KMS-11 (cell line): ENCODE results near the gene COL15A1.
"Not testable (repeated sequence)": the region's sequence is repeated elsewhere in the genome, so short reads cannot be mapped to it uniquely, and the experiment has no call there.

Source experiments
- H2AFZ ChIP-seq: fragments of 200-600 bp; sonication (generic); 2 replicates; pipeline ENCODE4 v1.6.1; 2016; ENCODE audit warnings: antibody characterized with exemption, mixed run types, low read depth
- H3K27ac ChIP-seq: fragments of 200-600 bp; sonication (generic); 2 replicates; pipeline ENCODE4 v1.6.1; 2016; ENCODE audit warnings: mild to moderate bottlenecking, mixed run types
- H3K27me3 ChIP-seq: fragments of 200-600 bp; sonication (generic); 2 replicates; pipeline ENCODE4 v1.6.1; 2017; ENCODE audit warnings: mild to moderate bottlenecking, low read depth, mixed run types, moderate library complexity; ENCODE audit not compliant: insufficient read depth
- H3K36me3 ChIP-seq: fragments of 200-600 bp; sonication (generic); 2 replicates; pipeline ENCODE4 v1.6.1; 2017; ENCODE audit warnings: mild to moderate bottlenecking, mixed run types; ENCODE audit not compliant: insufficient read depth
- H3K4me1 ChIP-seq: fragments of 200-600 bp; sonication (generic); 2 replicates; pipeline ENCODE4 v1.6.1; 2016; ENCODE audit warnings: mild to moderate bottlenecking, low read depth, mixed run types; ENCODE audit not compliant: poor library complexity, severe bottlenecking
- H3K4me2 ChIP-seq: fragments of 200-600 bp; sonication (generic); 2 replicates; pipeline ENCODE4 v1.7.0; 2016; ENCODE audit warnings: mild to moderate bottlenecking, mixed run types
- H3K4me3 ChIP-seq: fragments of 200-600 bp; sonication (generic); IDR thresholded peaks from 2 replicates; pipeline ENCODE4 v1.6.1; 2017; ENCODE audit warnings: low read depth, low read length, mixed read lengths; ENCODE audit not compliant: insufficient read depth
- H3K79me2 ChIP-seq: fragments of 200-600 bp; sonication (generic); 2 replicates; pipeline ENCODE4 v1.6.1; 2016; ENCODE audit warnings: low read depth, mixed run types; ENCODE audit not compliant: insufficient read depth
- H3K9ac ChIP-seq: fragments of 200-600 bp; sonication (generic); 2 replicates; pipeline ENCODE4 v1.6.1; 2016; ENCODE audit warnings: mild to moderate bottlenecking, mixed run types
- H4K20me1 ChIP-seq: fragments of 200-600 bp; sonication (generic); 2 replicates; pipeline ENCODE4 v1.6.1; 2016; ENCODE audit warnings: mild to moderate bottlenecking, mixed run types; ENCODE audit not compliant: insufficient read depth
- CTCF ChIP-seq: fragments of 200-600 bp; sonication (generic); conservative IDR thresholded peaks from 2 replicates; pipeline ENCODE4 v1.6.1; 2017; ENCODE audit warnings: low read depth, mild to moderate bottlenecking, antibody characterized with exemption, low read length, moderate library complexity, mixed read lengths

Gene COL15A1

GRCh38 chr9:98911042-98911441, 32.7 kb upstream of the COL15A1 start:
- Histone ChIP-seq H3K27me3 (no peaks in the 10 kb centered on the region), H3K79me2 (no peaks in the 10 kb centered on the region), H3K4me2 (no peak overlapping the region), H2AFZ (no peak overlapping the region), H3K36me3 (no peaks in the 10 kb centered on the region), H3K4me3 (no peak overlapping the region), H4K20me1 (no peaks in the 10 kb centered on the region), H3K9ac (no peak overlapping the region), H3K27ac (no peak overlapping the region), H3K4me1 (peaks cover 5% of the 10 kb centered on the region)
- TF ChIP-seq CTCF = no peak

GRCh38 chr9:98911738-98912137, 32.0 kb upstream of the COL15A1 start:
- H2AFZ ChIP-seq, H3K4me3 ChIP-seq, H3K36me3 ChIP-seq, H3K9ac ChIP-seq, H3K79me2 ChIP-seq, H3K4me1 ChIP-seq, H3K27me3 ChIP-seq, H3K27ac ChIP-seq, H4K20me1 ChIP-seq, H3K4me2 ChIP-seq: not testable (repeated sequence)

DNA sequence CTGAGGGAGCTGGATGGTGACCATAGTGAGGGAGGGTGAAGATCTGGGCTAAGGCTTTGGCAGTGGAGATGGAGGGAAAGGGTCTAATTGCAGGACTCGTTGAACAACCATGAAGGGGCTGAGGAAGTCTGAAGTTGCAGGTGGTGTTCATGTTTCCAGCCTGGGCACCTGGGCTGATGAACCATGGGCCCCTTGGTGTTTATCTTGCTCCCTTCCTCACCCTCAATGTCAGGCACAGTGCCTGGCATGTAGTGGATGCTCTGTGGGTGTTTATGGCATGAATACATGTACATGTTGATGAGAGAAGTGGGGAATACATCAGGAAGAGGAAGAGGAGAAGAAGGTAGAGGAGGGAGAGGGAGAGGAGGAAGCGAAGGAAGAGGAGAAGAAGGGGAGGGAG, 31.3 kb upstream of the COL15A1 start:
- no peak overlapping the region for H3K9ac ChIP-seq
- no peak overlapping the region for H3K27ac ChIP-seq
- TF ChIP-seq CTCF = no peak
- H3K4me3 ChIP-seq = no peak overlapping the region
- no peaks in the 10 kb centered on the region for H3K79me2 ChIP-seq
- H3K4me1 ChIP-seq = peaks cover 9% of the 10 kb centered on the region
- no peak overlapping the region for H2AFZ ChIP-seq
- H4K20me1 ChIP-seq = no peaks in the 10 kb centered on the region
- H3K36me3 ChIP-seq = no peaks in the 10 kb centered on the region
- H3K27me3 ChIP-seq = no peaks in the 10 kb centered on the region
- H3K4me2 ChIP-seq = no peak overlapping the region

DNA sequence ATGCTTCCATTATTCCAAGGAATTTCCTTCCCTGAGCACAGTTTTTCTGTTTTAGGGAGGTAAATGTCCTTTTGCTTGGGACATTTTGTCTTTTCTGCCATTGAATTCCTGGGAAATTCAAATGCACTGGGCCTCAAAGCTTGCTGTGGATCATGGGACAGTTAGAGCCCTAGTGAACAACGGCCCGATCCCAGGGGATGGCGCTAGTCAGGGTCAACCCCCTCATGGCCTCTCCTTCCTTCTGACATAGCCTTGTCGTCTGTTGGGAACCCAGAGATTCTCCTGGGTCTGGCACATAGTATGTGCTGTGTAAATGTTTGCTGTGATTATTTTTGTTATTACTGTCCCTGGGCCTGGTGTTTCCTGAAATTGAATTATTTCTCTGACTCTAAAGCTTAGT, 30.7 kb upstream of the COL15A1 start:
- no peaks in the 10 kb centered on the region for H3K36me3 ChIP-seq
- no peak for TF ChIP-seq CTCF
- no peaks in the 10 kb centered on the region for H3K79me2 ChIP-seq
- no peak overlapping the region for H3K4me2 ChIP-seq
- H3K4me1 ChIP-seq = peaks cover 9% of the 10 kb centered on the region
- H3K27ac ChIP-seq = no peak overlapping the region
- no peak overlapping the region for H2AFZ ChIP-seq
- no peaks in the 10 kb centered on the region for H3K27me3 ChIP-seq
- no peak overlapping the region for H3K4me3 ChIP-seq
- no peaks in the 10 kb centered on the region for H4K20me1 ChIP-seq
- no peak overlapping the region for H3K9ac ChIP-seq

DNA sequence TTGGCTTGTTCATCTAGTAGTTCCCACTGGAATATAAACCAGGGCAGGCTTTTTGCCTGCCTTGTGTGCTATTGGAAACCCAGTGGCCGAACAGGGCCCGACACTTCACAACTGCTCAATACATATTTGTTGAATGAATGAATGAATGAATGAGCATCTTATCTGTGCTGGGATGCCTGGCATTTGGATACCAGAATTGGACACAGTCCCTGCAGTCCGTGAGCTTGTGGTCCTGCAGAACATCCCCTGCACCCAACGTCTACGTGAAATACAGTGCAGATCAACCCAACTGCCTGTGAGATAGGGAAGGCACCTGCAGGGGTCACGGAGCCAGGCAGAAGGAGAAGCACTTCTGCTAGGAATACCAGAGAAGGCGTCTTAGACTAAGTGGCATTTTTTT, 30.0 kb upstream of the COL15A1 start:
- no peaks in the 10 kb centered on the region for H3K36me3 ChIP-seq
- no peak overlapping the region for H3K9ac ChIP-seq
- no peak overlapping the region for H3K4me3 ChIP-seq
- H2AFZ ChIP-seq = no peak overlapping the region
- no peak overlapping the region for H3K27ac ChIP-seq
- no peak for TF ChIP-seq CTCF
- no peaks in the 10 kb centered on the region for H4K20me1 ChIP-seq
- H3K4me1 ChIP-seq = peaks cover 9% of the 10 kb centered on the region
- no peak overlapping the region for H3K4me2 ChIP-seq
- no peaks in the 10 kb centered on the region for H3K79me2 ChIP-seq
- H3K27me3 ChIP-seq = no peaks in the 10 kb centered on the region
